Inflammatory macrophage treated with lipopolysaccharide for 1 hour (primary cell): ENCODE measurements around the gene ARID1A.
"Not testable (repeated sequence)": the region's sequence is repeated elsewhere in the genome, so short reads cannot be mapped to it uniquely, and the experiment has no call there.

Experiments used
- DNase-seq, 2 donors: peaks; one replicate each; pipeline ENCODE4 v3.0.0-alpha.2; 2020 to 2022

ARID1A gene

GRCh38 chr1:26788836-26789611 lies 93.2 kb downstream of the ARID1A start:
- peak; percentile 73 to 85 for DNase-seq

GRCh38 chr1:26789612-26789865 lies 93.7 kb downstream of the ARID1A start:
- no peak for DNase-seq

GRCh38 chr1:26789931-26790330 lies 94.1 kb downstream of the ARID1A start:
- no peak for DNase-seq

GRCh38 chr1:26790551-26790953 lies 94.7 kb downstream of the ARID1A start:
- DNase-seq: no peak

- DNase-seq: peak; percentile 41 to 63
Measured at GRCh38 chr1:26791148-26791547, 95.3 kb downstream of the ARID1A start.

- DNase-seq: no peak
Measured at GRCh38 chr1:26791626-26792025, 95.8 kb downstream of the ARID1A start.

- DNase-seq: no peak
Measured at GRCh38 chr1:26792924-26793323, 97.1 kb downstream of the ARID1A start.

GRCh38 chr1:26794391-26794790 lies 98.6 kb downstream of the ARID1A start:
- DNase-seq: no peak

GRCh38 chr1:26797627-26798026 lies 101.8 kb downstream of the ARID1A start:
- no peak for DNase-seq

GRCh38 chr1:26799479-26800142 lies 103.8 kb downstream of the ARID1A start:
- no peak for DNase-seq

- DNase-seq: not testable (repeated sequence)
Measured at GRCh38 chr1:26803932-26804331, 108.1 kb downstream of the ARID1A start.

- DNase-seq: peak; percentile 81 to 95
Measured at GRCh38 chr1:26810105-26810504, 114.3 kb downstream of the ARID1A start.

- DNase-seq: no peak
Measured at GRCh38 chr1:26811057-26811456, 115.2 kb downstream of the ARID1A start.

- no peak for DNase-seq
Measured at GRCh38 chr1:26811708-26812107, 115.9 kb downstream of the ARID1A start.

- no peak for DNase-seq
Measured at GRCh38 chr1:26814377-26814776, 118.6 kb downstream of the ARID1A start.

- no peak for DNase-seq
Measured at GRCh38 chr1:26814893-26815292, 119.1 kb downstream of the ARID1A start.

GRCh38 chr1:26820784-26821269 lies 125.0 kb downstream of the ARID1A start:
- DNase-seq: peak; percentile 67 to 69

- no peak for DNase-seq
Measured at GRCh38 chr1:26822737-26823395, 127.1 kb downstream of the ARID1A start.

- DNase-seq: no peak
Measured at GRCh38 chr1:26824731-26825130, 128.9 kb downstream of the ARID1A start.

GRCh38 chr1:26826261-26827105 lies 130.7 kb downstream of the ARID1A start, which contains the start of gene ZDHHC18:
Gene ZDHHC18, plus strand, starts transcription at chr1:26826688. Its CDS starts 117 bp downstream, at chr1:26826805.
- DNase-seq: peak; percentile 42 to 76

GRCh38 chr1:26827106-26827604 lies 131.3 kb downstream of the ARID1A start:
- no peak for DNase-seq

GRCh38 chr1:26827663-26828062 lies 131.8 kb downstream of the ARID1A start:
- DNase-seq: no peak
